Neural cell (in vitro differentiated cells): ENCODE data around the gene AP3S1.

Source experiments
- MXI1 ChIP-seq: fragments of 450-650 bp; conservative IDR thresholded peaks from 2 replicates; pipeline ENCODE4 v1.6.1; 2014; ENCODE audit warnings: antibody characterized with exemption, mild to moderate bottlenecking; ENCODE audit not compliant: poor library complexity, severe bottlenecking
- SMC3 ChIP-seq: fragments of 450-650 bp; conservative IDR thresholded peaks from 2 replicates; pipeline ENCODE4 v1.6.1; 2014; ENCODE audit warnings: antibody characterized with exemption, mild to moderate bottlenecking, moderate library complexity; ENCODE audit not compliant: poor library complexity

DNA sequence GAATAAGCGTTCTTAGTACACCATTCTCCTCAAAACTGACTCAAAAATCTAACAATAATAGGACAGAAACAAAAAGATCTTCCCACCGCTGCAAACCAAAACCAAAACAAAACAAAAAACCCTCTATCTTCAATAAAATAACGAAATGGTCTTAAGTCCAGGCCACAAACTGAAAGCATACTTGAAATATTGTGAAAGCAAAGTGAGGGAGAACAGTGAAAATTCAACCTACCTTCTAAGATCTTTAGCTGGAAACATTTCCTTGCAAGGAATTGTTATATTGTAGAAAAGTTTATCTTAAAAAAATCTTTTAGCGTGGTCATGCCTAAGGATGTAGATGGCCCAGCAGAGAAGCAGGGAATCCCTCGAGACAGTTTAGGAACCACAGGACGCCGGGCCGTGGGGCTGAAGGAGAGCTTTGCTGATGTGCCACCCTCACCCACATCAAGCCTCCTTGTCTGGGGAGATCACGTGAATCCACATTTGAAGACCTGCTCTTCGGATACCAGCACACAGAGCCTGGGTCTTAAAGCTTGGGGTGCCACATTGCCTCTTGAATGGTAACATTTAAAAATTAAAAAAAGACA, 92.7 kb downstream of the AP3S1 start:
- TF ChIP-seq SMC3 = no peak
- no peak for TF ChIP-seq MXI1
